HCT116 (cell line): ENCODE measurements around the gene POLE. TPM values are rescaled to one million over a fixed set of nuclear protein-coding genes. Genes with fewer than 3 reads are reported as not detected.

Experiments used
- ATAC-seq: fragments of 200-7000 bp; cut with Tn5 transposase; 2 replicates; pipeline ENCODE4 v1.9.1; 2020; ENCODE audit warnings: mild to moderate bottlenecking, moderate library complexity
- BruUV-seq: library from RNA; stranded (reverse); fragments of 400-500 nt; replicated peaks from 2 replicates; lab custom pipeline; 2021; lab: Mats Ljungman, UMichigan
- CTCF ChIA-PET: fragments of 300-600 bp; sonication (Branson Sonifier 250); formaldehyde crosslinking; loops from one replicate; lab custom pipeline; 2021; ENCODE audit warnings: antibody characterized with exemption; lab: Charles Lee
- POLR2A ChIA-PET: fragments of 300-600, 350-600 bp; sonication (Branson Sonifier 250); formaldehyde crosslinking; loops from one replicate; lab custom pipeline; 2021; ENCODE audit warnings: antibody characterized with exemption; lab: Charles Lee
- RAD21 ChIA-PET, 2 experiments: fragments of 300-600 bp; sonication (Branson Sonifier 250); formaldehyde crosslinking; loops; one replicate each; lab custom pipeline; 2023; ENCODE audit warnings: low total read pairs in 2 of 2; ENCODE audit not compliant: uncharacterized antibody in 2 of 2, unreplicated experiment in 2 of 2, low non-redundant PET in 1 of 2; lab: Charles Lee
- DNase-seq: peaks from one replicate; pipeline ENCODE4 v3.0.0-alpha.2; 2010; ENCODE audit warnings: low read depth, low spot score
- H2AFZ ChIP-seq: fragments of 200-600 bp; shearing (Covaris generic), sonication (generic); 2 replicates; pipeline ENCODE4 v1.6.1; 2017; ENCODE audit warnings: low read depth, mixed run types, mixed read lengths, antibody characterized with exemption, low read length; ENCODE audit not compliant: poor library complexity, severe bottlenecking
- H3K27ac ChIP-seq: 2 replicates; pipeline ENCODE4 v1.5.1; 2012; ENCODE audit warnings: low read depth, low read length
- H3K27me3 ChIP-seq: fragments of 200-600 bp; sonication (generic); 2 replicates; pipeline ENCODE4 v1.6.1; 2016; ENCODE audit warnings: mixed run types, low read length, mixed read lengths; ENCODE audit not compliant: insufficient read depth
- H3K36me3 ChIP-seq, 2 experiments: fragments of 200-500 bp in 1 of 2; fragments of 200-600 bp in 1 of 2; sonication (Bioruptor generic) in 1 of 2; sonication (generic) in 1 of 2; 2 replicates each; pipeline versions ENCODE4 v1.5.1 to v1.6.1; 2014 to 2016; ENCODE audit warnings: low read length in 2 of 2, inconsistent platforms in 1 of 2, mixed read lengths in 1 of 2, mixed run types in 1 of 2; ENCODE audit not compliant: insufficient read depth in 2 of 2, control insufficient read depth in 1 of 2
- H3K4me1 ChIP-seq, 2 experiments: fragments of 200-600 bp in 1 of 2; sonication (generic) in 1 of 2; 2 replicates each; pipeline versions ENCODE4 v1.5.1 to v1.6.1; 2012 to 2017; ENCODE audit warnings: low read length in 2 of 2, inconsistent platforms in 1 of 2, mild to moderate bottlenecking in 1 of 2, mixed read lengths in 1 of 2, mixed run types in 1 of 2, moderate library complexity in 1 of 2; ENCODE audit not compliant: insufficient read depth in 2 of 2, control insufficient read depth in 1 of 2
- H3K4me2 ChIP-seq: fragments of 200-600 bp; sonication (generic); 2 replicates; pipeline ENCODE4 v1.6.1; 2017; ENCODE audit warnings: mixed run types, low read length, mixed read lengths
- H3K4me3 ChIP-seq, 2 experiments: fragments of 200-600 bp in 1 of 2; sonication (generic) in 1 of 2; replicated peaks in 1 of 2; 2 replicates each; pipeline ENCODE4 v1.5.1; 2011 to 2016; ENCODE audit warnings: low read length in 2 of 2, control low read depth in 1 of 2, low read depth in 1 of 2, mild to moderate bottlenecking in 1 of 2, mixed read lengths in 1 of 2, mixed run types in 1 of 2
- H3K79me2 ChIP-seq: fragments of 200-600 bp; sonication (generic); 2 replicates; pipeline ENCODE4 v1.6.1; 2017; ENCODE audit warnings: mild to moderate bottlenecking, mixed run types, low read length, moderate library complexity, mixed read lengths; ENCODE audit not compliant: insufficient read depth
- H3K9ac ChIP-seq: fragments of 200-600 bp; sonication (generic); 2 replicates; pipeline ENCODE4 v1.6.1; 2016; ENCODE audit warnings: low read length, mixed read lengths
- H3K9me2 ChIP-seq: fragments of 200-600 bp; sonication (generic), shearing (Covaris generic); 2 replicates; pipeline ENCODE4 v1.6.1; 2017; ENCODE audit warnings: mixed run types, mild to moderate bottlenecking, moderate library complexity; ENCODE audit not compliant: insufficient read depth
- H3K9me3 ChIP-seq, 2 experiments: fragments of 200-500 bp in 1 of 2; fragments of 200-600 bp in 1 of 2; sonication (Bioruptor generic) in 1 of 2; sonication (generic) in 1 of 2; 2 replicates each; pipeline ENCODE4 v1.6.1; 2014 to 2017; ENCODE audit warnings: low read length in 2 of 2, mixed read lengths in 2 of 2, inconsistent platforms in 1 of 2, low read depth in 1 of 2, mild to moderate bottlenecking in 1 of 2, mixed run types in 1 of 2, moderate library complexity in 1 of 2; ENCODE audit not compliant: control insufficient read depth in 1 of 2, insufficient read depth in 1 of 2
- H4K20me1 ChIP-seq: fragments of 200-600 bp; sonication (generic), shearing (Covaris generic); 2 replicates; pipeline ENCODE4 v1.6.1; 2017; ENCODE audit warnings: mixed run types, mild to moderate bottlenecking, moderate library complexity; ENCODE audit not compliant: insufficient read depth
- CBX3 ChIP-seq: IDR thresholded peaks from 2 replicates; pipeline ENCODE4 v1.6.1; 2012; ENCODE audit warnings: low read depth
- CTCF ChIP-seq, 3 experiments: fragments of 200-600 bp in 1 of 3; sonication (generic) in 1 of 3; IDR thresholded peaks in 2 of 3; conservative IDR thresholded peaks in 1 of 3; 2 replicates each; pipeline ENCODE4 v1.5.1; 2012 to 2017; ENCODE audit warnings: low read depth in 2 of 3, low read length in 2 of 3, antibody characterized with exemption in 1 of 3, borderline replicate concordance in 1 of 3, control low read depth in 1 of 3, mild to moderate bottlenecking in 1 of 3, mixed read lengths in 1 of 3, mixed run types in 1 of 3, moderate library complexity in 1 of 3; ENCODE audit not compliant: insufficient read depth in 1 of 3
- JUND ChIP-seq: IDR thresholded peaks from 2 replicates; pipeline ENCODE4 v1.6.1; 2012
- MAX ChIP-seq: IDR thresholded peaks from 2 replicates; pipeline ENCODE4 v1.6.1; 2012
- POLR2AphosphoS5 ChIP-seq: IDR thresholded peaks from 2 replicates; pipeline ENCODE4 v1.6.1; 2011; ENCODE audit warnings: mild to moderate bottlenecking, low read depth, low read length, moderate library complexity
- RAD21 ChIP-seq: IDR thresholded peaks from 2 replicates; pipeline ENCODE4 v1.6.1; 2012; ENCODE audit warnings: low read depth, mild to moderate bottlenecking
- REST ChIP-seq: IDR thresholded peaks from 2 replicates; pipeline ENCODE4 v1.6.1; 2012; ENCODE audit warnings: low read depth
- SIN3A ChIP-seq: IDR thresholded peaks from 2 replicates; pipeline ENCODE4 v1.6.1; 2012; ENCODE audit warnings: low read depth
- SP1 ChIP-seq: IDR thresholded peaks from 2 replicates; pipeline ENCODE4 v1.6.1; 2012; ENCODE audit warnings: low read depth
- YY1 ChIP-seq: IDR thresholded peaks from 2 replicates; pipeline ENCODE4 v1.6.1; 2011; ENCODE audit warnings: low read length, low read depth, moderate library complexity, mild to moderate bottlenecking; ENCODE audit not compliant: insufficient replicate concordance; ENCODE audit errors: extremely low read depth
- ZBTB33 ChIP-seq: IDR thresholded peaks from 2 replicates; pipeline ENCODE4 v1.6.1; 2011; ENCODE audit warnings: mild to moderate bottlenecking, low read length, moderate library complexity; ENCODE audit not compliant: insufficient replicate concordance; ENCODE audit errors: extremely low read depth
- ZFX ChIP-seq: fragments of 450-650 bp; IDR thresholded peaks from 2 replicates; pipeline ENCODE4 v1.6.1; 2017
- intact Hi-C: fragments of 100-400 bp; cut with micrococcal nuclease; formaldehyde crosslinking; loops from 2 replicates; pipeline ENCODE4 v1.10.0; 2022
- total RNA-seq: library from RNA; stranded (reverse); gene quantifications from one replicate; pipeline ENCODE4 v1.2.1, GENCODE V29; 2021; ENCODE audit not compliant: unreplicated experiment

Gene POLE
- total RNA-seq, 1 experiment from 2014 or later: 128 TPM

GRCh38 chr12:132657004-132657727 is 30.0 kb downstream of the POLE start:
- CTCF ChIA-PET: no interaction called here
- peaks cover 66 to 74% of the 10 kb centered on the region in 2 experiments for H3K36me3 ChIP-seq

More at GRCh38 chr12:132657004-132657727, 30.0 kb downstream of the POLE start:
- TF ChIP-seq SP1: no peak
- TF ChIP-seq RAD21: no peak
- no peak for TF ChIP-seq SIN3A
- TF ChIP-seq YY1: no peak
- TF ChIP-seq CBX3: no peak
- TF ChIP-seq MAX: no peak
- no peak for TF ChIP-seq ZBTB33
- no peak for TF ChIP-seq CTCF (IDR thresholded peaks at IDR 0.05 in 2 of 3, conservative IDR thresholded peaks at IDR 0.05 in 1 of 3; ENCODE audit: borderline replicate concordance in 1 of 3, insufficient read depth in 1 of 3, low read depth in 2 of 3, low read length in 2 of 3)
- no peak for TF ChIP-seq REST
- TF ChIP-seq ZFX: no peak
- TF ChIP-seq POLR2AphosphoS5: no peak
- no peak for TF ChIP-seq JUND
- Histone ChIP-seq H3K4me2 (no peak overlapping the region), H3K9me2 (no peaks in the 10 kb centered on the region), H3K4me1 (no peaks in the 10 kb centered on the region), H3K27me3 (no peaks in the 10 kb centered on the region), H3K9ac (no peak overlapping the region), H3K79me2 (0 out of 2 replicates have a peak, but pooled peaks cover 3% of the 10 kb centered on the region), H3K4me3 (no peak overlapping the region), H3K27ac (no peak overlapping the region), H3K9me3 (no peaks in the 10 kb centered on the region), H4K20me1 (no peaks in the 10 kb centered on the region), H2AFZ (no peak overlapping the region)
- ATAC-seq (no peak; the same call in 1 of the 2 replicates), DNase-seq (no peak)
- intact Hi-C loops: no loop called here
- RAD21 ChIA-PET: no interaction called here
- BruUV-seq: no TSS peak
- POLR2A ChIA-PET: no interaction called here
